GM23338 (cell line): ENCODE measurements around the gene IL20. TPM values are rescaled to one million over a fixed set of nuclear protein-coding genes. Genes with fewer than 3 reads are reported as not detected.

Source experiments
- ATAC-seq: fragments of 200-7000 bp; cut with Tn5 transposase; 3 replicates; pipeline ENCODE4 v1.9.1; 2020
- DNase-seq: peaks from one replicate; pipeline ENCODE4 v3.0.0-alpha.2; 2015; ENCODE audit warnings: low spot score
- H2AFZ ChIP-seq: fragments of 200-600 bp; sonication (generic); 2 replicates; pipeline ENCODE4 v1.8.0; 2016; ENCODE audit warnings: antibody characterized with exemption, mild to moderate bottlenecking, moderate library complexity
- H3F3A ChIP-seq: fragments of 200-600 bp; sonication (generic); replicated peaks from 2 replicates; pipeline ENCODE4 v1.8.0; 2017; ENCODE audit warnings: antibody characterized with exemption, mixed run types, low read depth
- H3K27ac ChIP-seq: fragments of 200-600 bp; sonication (generic); 2 replicates; pipeline ENCODE4 v1.6.1; 2016; ENCODE audit warnings: low read depth
- H3K27me3 ChIP-seq: fragments of 200-600 bp; sonication (generic); 2 replicates; pipeline ENCODE4 v1.8.0; 2016; ENCODE audit warnings: mild to moderate bottlenecking, mixed run types, moderate library complexity; ENCODE audit not compliant: insufficient read depth
- H3K36me3 ChIP-seq: fragments of 200-600 bp; sonication (generic); 2 replicates; pipeline ENCODE4 v1.8.0; 2016; ENCODE audit warnings: mild to moderate bottlenecking; ENCODE audit not compliant: insufficient read depth
- H3K4me1 ChIP-seq: fragments of 200-600 bp; sonication (generic); 2 replicates; pipeline ENCODE4 v1.8.0; 2016; ENCODE audit warnings: mild to moderate bottlenecking, moderate library complexity; ENCODE audit not compliant: insufficient read depth
- H3K4me2 ChIP-seq: fragments of 200-600 bp; sonication (generic); 2 replicates; pipeline ENCODE4 v1.7.1; 2017; ENCODE audit warnings: mixed run types
- H3K4me3 ChIP-seq: fragments of 200-600 bp; sonication (generic); 2 replicates; pipeline ENCODE4 v1.6.1; 2016; ENCODE audit warnings: mixed run types
- H3K79me2 ChIP-seq: fragments of 200-600 bp; sonication (generic); replicated peaks from 2 replicates; pipeline ENCODE4 v1.8.0; 2017; ENCODE audit warnings: mild to moderate bottlenecking; ENCODE audit not compliant: insufficient read depth
- H3K9me2 ChIP-seq: fragments of 200-600 bp; sonication (generic); 2 replicates; pipeline ENCODE4 v1.8.0; 2017; ENCODE audit not compliant: insufficient read depth
- H4K20me1 ChIP-seq: fragments of 200-600 bp; sonication (generic); replicated peaks from 2 replicates; pipeline ENCODE4 v1.8.0; 2017; ENCODE audit warnings: mild to moderate bottlenecking; ENCODE audit not compliant: insufficient read depth
- H3K27ac Mint-ChIP-seq: 2 replicates; pipeline ENCODE4 v1.8.0; 2020; ENCODE audit warnings: inconsistent platforms, mild to moderate bottlenecking, moderate library complexity, mixed read lengths
- H3K27me3 Mint-ChIP-seq: 3 replicates; pipeline ENCODE4 v1.8.0; 2022; ENCODE audit warnings: low read depth, mild to moderate bottlenecking, moderate library complexity, mixed read lengths, inconsistent platforms; ENCODE audit not compliant: insufficient read depth, poor library complexity
- H3K36me3 Mint-ChIP-seq: 3 replicates; pipeline ENCODE4 v1.8.0; 2021; ENCODE audit warnings: low read depth, mild to moderate bottlenecking, inconsistent platforms, moderate library complexity, mixed read lengths
- H3K4me1 Mint-ChIP-seq: 3 replicates; pipeline ENCODE4 v1.8.0; 2020; ENCODE audit warnings: mild to moderate bottlenecking, inconsistent platforms, mixed read lengths
- H3K4me3 Mint-ChIP-seq: 3 replicates; pipeline ENCODE4 v1.8.0; 2021; ENCODE audit warnings: moderate library complexity, mild to moderate bottlenecking, inconsistent platforms, mixed read lengths
- H3K9me3 Mint-ChIP-seq: 3 replicates; pipeline ENCODE4 v1.8.0; 2020; ENCODE audit warnings: moderate library complexity, mild to moderate bottlenecking, inconsistent platforms, mixed read lengths
- CREB1 ChIP-seq: fragments of 250-450 bp; sonication (Bioruptor Pico); IDR thresholded peaks from 2 replicates; pipeline ENCODE4 v1.5.0; 2020; ENCODE audit warnings: low read depth, mild to moderate bottlenecking, moderate library complexity
- EZH2 ChIP-seq: fragments of 200-600 bp; sonication (generic); IDR thresholded peaks from one replicate; pipeline ENCODE4 v1.8.0; 2017; ENCODE audit warnings: antibody characterized with exemption, mild to moderate bottlenecking, low read depth; ENCODE audit not compliant: unreplicated experiment
- EZH2phosphoT487 ChIP-seq: fragments of 200-600 bp; sonication (generic); IDR thresholded peaks from one replicate; pipeline ENCODE4 v1.8.1; 2018; ENCODE audit warnings: antibody characterized with exemption; ENCODE audit not compliant: unreplicated experiment
- JUNB ChIP-seq: IDR thresholded peaks from one replicate; pipeline ENCODE4 v1.6.1; 2016; ENCODE audit warnings: antibody characterized with exemption; ENCODE audit not compliant: unreplicated experiment
- NANOG ChIP-seq: IDR thresholded peaks from 2 replicates; pipeline ENCODE4 v1.6.1; 2016; ENCODE audit warnings: antibody characterized with exemption, borderline replicate concordance
- POLR2AphosphoS5 ChIP-seq: IDR thresholded peaks from 2 replicates; pipeline ENCODE4 v1.6.1; 2016; ENCODE audit warnings: antibody characterized with exemption, low read depth
- STAT1 ChIP-seq: IDR thresholded peaks from one replicate; pipeline ENCODE4 v1.6.1; 2016; ENCODE audit warnings: antibody characterized with exemption; ENCODE audit not compliant: unreplicated experiment
- ZNF114 ChIP-seq: fragments of 250-450 bp; sonication (Bioruptor Pico); IDR thresholded peaks from 2 replicates; pipeline ENCODE4 v1.5.0; 2020; ENCODE audit warnings: mild to moderate bottlenecking, moderate library complexity
- ZNF331 ChIP-seq: fragments of 250-450 bp; sonication (Bioruptor Pico); IDR thresholded peaks from 2 replicates; pipeline ENCODE4 v1.5.0; 2020; ENCODE audit warnings: low read depth, mild to moderate bottlenecking, moderate library complexity
- ZNF462 ChIP-seq: fragments of 250-450 bp; sonication (Bioruptor Pico); IDR thresholded peaks from 2 replicates; pipeline ENCODE4 v1.5.0; 2020; ENCODE audit warnings: mild to moderate bottlenecking, moderate library complexity
- polyA plus RNA-seq: library from polyadenylated mRNA; unstranded; fragments of >200 nt; fragmentation: Nextera tagmentation; extraction: Ambion mirVana; gene quantifications from 2 replicates; pipeline ENCODE4 v1.2.1, GENCODE V29; 2016
- total RNA-seq: library from RNA; depleted of rRNA; stranded (reverse); fragments of >200 nt; shearing (Covaris generic); gene quantifications from 2 replicates; pipeline ENCODE4 v1.2.3, GENCODE V29; 2014
- TF ChIP-seq, protein P1 (sequence below): IDR thresholded peaks from one replicate; pipeline ENCODE4 v1.6.1; 2018; ENCODE audit warnings: antibody characterized with exemption; ENCODE audit not compliant: unreplicated experiment
- TF ChIP-seq, protein P2 (sequence below), 2 experiments: fragments of 200-600 bp in 1 of 2; sonication (generic) in 1 of 2; conservative IDR thresholded peaks; 2 replicates each; pipeline versions ENCODE4 v1.5.1 to v1.6.1; 2016 to 2017; ENCODE audit warnings: antibody characterized with exemption in 2 of 2, low read depth in 2 of 2, mild to moderate bottlenecking in 2 of 2, moderate library complexity in 1 of 2
- TF ChIP-seq, protein P3 (sequence below): IDR thresholded peaks from 2 replicates; pipeline ENCODE4 v1.6.1; 2016; ENCODE audit warnings: antibody characterized with exemption

Gene IL20
- total and polyA plus RNA-seq, 2 experiments from 2014 or later: not detected

DNA sequence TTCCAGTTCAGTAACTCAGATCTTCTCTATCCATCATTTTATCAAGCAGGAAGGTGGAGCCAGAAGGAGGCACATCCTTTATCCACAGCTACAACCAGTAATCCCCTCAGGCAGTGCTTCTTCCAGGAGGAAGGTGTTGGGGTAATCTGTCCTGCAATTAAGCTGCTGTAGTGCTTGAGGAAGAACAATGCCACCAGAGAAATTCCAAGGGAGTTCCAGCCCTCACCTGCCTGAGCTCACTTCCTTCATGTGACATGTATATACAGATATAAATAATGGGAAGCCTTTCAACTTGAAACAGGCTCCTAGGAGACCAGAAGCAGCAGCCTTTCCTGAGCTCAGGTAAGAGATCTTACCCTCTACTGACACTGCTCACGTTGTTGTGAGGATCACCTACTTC, 2.2 kb upstream of the IL20 start (continued):
- TF ChIP-seq, protein P1, sequence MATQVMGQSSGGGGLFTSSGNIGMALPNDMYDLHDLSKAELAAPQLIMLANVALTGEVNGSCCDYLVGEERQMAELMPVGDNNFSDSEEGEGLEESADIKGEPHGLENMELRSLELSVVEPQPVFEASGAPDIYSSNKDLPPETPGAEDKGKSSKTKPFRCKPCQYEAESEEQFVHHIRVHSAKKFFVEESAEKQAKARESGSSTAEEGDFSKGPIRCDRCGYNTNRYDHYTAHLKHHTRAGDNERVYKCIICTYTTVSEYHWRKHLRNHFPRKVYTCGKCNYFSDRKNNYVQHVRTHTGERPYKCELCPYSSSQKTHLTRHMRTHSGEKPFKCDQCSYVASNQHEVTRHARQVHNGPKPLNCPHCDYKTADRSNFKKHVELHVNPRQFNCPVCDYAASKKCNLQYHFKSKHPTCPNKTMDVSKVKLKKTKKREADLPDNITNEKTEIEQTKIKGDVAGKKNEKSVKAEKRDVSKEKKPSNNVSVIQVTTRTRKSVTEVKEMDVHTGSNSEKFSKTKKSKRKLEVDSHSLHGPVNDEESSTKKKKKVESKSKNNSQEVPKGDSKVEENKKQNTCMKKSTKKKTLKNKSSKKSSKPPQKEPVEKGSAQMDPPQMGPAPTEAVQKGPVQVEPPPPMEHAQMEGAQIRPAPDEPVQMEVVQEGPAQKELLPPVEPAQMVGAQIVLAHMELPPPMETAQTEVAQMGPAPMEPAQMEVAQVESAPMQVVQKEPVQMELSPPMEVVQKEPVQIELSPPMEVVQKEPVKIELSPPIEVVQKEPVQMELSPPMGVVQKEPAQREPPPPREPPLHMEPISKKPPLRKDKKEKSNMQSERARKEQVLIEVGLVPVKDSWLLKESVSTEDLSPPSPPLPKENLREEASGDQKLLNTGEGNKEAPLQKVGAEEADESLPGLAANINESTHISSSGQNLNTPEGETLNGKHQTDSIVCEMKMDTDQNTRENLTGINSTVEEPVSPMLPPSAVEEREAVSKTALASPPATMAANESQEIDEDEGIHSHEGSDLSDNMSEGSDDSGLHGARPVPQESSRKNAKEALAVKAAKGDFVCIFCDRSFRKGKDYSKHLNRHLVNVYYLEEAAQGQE: no peak

GRCh38 chr1:206866062-206866461, 639 bp downstream of the IL20 start:
- DNase-seq (no peak), ATAC-seq (no peak)
- Histone ChIP-seq H3F3A (no peaks in the 10 kb centered on the region), H3K4me3 (no peak overlapping the region), H3K27ac (no peak overlapping the region), H3K9me2 (no peaks in the 10 kb centered on the region; the same call in 1 of the 2 replicates), H3K4me2 (no peak overlapping the region), H2AFZ (no peak overlapping the region), H3K36me3 (no peaks in the 10 kb centered on the region), H4K20me1 (no peaks in the 10 kb centered on the region), H3K4me1 (no peaks in the 10 kb centered on the region), H3K79me2 (no peaks in the 10 kb centered on the region), H3K27me3 (no peaks in the 10 kb centered on the region)
- H3K4me1 Mint-ChIP-seq: no peaks in the 10 kb centered on the region
- H3K27ac Mint-ChIP-seq: no peak overlapping the region
- H3K27me3 Mint-ChIP-seq: peaks cover 5% of the 10 kb centered on the region
- no peaks in the 10 kb centered on the region for H3K36me3 Mint-ChIP-seq
- H3K4me3 Mint-ChIP-seq: no peak overlapping the region
- no peaks in the 10 kb centered on the region for H3K9me3 Mint-ChIP-seq
- TF ChIP-seq JUNB: no peak
- no peak for TF ChIP-seq ZNF331
- TF ChIP-seq NANOG: no peak
- TF ChIP-seq, protein P2, sequence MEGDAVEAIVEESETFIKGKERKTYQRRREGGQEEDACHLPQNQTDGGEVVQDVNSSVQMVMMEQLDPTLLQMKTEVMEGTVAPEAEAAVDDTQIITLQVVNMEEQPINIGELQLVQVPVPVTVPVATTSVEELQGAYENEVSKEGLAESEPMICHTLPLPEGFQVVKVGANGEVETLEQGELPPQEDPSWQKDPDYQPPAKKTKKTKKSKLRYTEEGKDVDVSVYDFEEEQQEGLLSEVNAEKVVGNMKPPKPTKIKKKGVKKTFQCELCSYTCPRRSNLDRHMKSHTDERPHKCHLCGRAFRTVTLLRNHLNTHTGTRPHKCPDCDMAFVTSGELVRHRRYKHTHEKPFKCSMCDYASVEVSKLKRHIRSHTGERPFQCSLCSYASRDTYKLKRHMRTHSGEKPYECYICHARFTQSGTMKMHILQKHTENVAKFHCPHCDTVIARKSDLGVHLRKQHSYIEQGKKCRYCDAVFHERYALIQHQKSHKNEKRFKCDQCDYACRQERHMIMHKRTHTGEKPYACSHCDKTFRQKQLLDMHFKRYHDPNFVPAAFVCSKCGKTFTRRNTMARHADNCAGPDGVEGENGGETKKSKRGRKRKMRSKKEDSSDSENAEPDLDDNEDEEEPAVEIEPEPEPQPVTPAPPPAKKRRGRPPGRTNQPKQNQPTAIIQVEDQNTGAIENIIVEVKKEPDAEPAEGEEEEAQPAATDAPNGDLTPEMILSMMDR (conservative IDR thresholded peaks at IDR 0.05; ENCODE audit: low read depth in 2 of 2): no peak
- TF ChIP-seq, protein P3, sequence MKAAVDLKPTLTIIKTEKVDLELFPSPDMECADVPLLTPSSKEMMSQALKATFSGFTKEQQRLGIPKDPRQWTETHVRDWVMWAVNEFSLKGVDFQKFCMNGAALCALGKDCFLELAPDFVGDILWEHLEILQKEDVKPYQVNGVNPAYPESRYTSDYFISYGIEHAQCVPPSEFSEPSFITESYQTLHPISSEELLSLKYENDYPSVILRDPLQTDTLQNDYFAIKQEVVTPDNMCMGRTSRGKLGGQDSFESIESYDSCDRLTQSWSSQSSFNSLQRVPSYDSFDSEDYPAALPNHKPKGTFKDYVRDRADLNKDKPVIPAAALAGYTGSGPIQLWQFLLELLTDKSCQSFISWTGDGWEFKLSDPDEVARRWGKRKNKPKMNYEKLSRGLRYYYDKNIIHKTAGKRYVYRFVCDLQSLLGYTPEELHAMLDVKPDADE: no peak
- TF ChIP-seq CREB1 (CRISPR knock-in tag): no peak
- no peak for TF ChIP-seq ZNF114 (CRISPR knock-in tag)
- TF ChIP-seq STAT1: no peak
- no peak for TF ChIP-seq ZNF462
- no peak for TF ChIP-seq EZH2
- no peak for TF ChIP-seq EZH2phosphoT487
- no peak for TF ChIP-seq POLR2AphosphoS5
